ENCODE measurements around the gene AP1S2. TPM values are rescaled to one million over a fixed set of nuclear protein-coding genes. Genes with fewer than 3 reads are reported as not detected.

AP1S2 gene
- total and polyA plus RNA-seq, 9 of the 15 experiments (the other 6 are each of a cell fraction or from before 2014, with no cell fraction given): 11.1 to 64.2 (median 25.8) TPM

DNA sequence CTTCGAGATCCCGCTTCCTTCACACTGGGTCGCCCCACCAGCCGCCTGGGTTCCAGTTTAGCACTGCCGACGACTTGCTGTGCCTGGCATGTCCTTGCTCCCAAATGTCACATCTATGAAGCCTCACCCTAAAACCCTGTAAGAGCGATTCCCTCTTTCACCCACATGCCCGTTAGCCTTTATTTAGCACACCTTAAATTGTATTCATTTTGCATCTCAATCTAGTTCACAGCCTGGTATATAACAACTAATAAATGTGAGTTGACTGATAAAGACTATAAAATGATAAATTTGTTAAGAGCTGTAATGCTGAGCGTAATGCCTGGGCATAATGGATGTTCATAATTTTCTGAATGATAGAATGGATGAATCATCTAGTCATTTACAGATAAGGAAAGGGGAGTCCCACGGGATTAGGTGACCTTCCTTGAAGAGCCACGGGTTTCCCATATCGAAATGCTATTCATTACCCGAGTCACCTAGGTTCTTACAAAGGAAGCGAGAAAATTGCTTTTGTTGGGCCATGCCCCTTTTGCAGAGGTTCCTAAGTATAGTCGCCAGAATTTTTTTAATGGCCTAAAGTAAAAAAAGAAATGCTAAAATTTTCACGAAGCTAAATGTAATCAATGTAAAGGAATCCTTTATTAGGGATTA, 1.1 kb upstream of the AP1S2 start (continued):
- TF ChIP-seq, protein P1, sequence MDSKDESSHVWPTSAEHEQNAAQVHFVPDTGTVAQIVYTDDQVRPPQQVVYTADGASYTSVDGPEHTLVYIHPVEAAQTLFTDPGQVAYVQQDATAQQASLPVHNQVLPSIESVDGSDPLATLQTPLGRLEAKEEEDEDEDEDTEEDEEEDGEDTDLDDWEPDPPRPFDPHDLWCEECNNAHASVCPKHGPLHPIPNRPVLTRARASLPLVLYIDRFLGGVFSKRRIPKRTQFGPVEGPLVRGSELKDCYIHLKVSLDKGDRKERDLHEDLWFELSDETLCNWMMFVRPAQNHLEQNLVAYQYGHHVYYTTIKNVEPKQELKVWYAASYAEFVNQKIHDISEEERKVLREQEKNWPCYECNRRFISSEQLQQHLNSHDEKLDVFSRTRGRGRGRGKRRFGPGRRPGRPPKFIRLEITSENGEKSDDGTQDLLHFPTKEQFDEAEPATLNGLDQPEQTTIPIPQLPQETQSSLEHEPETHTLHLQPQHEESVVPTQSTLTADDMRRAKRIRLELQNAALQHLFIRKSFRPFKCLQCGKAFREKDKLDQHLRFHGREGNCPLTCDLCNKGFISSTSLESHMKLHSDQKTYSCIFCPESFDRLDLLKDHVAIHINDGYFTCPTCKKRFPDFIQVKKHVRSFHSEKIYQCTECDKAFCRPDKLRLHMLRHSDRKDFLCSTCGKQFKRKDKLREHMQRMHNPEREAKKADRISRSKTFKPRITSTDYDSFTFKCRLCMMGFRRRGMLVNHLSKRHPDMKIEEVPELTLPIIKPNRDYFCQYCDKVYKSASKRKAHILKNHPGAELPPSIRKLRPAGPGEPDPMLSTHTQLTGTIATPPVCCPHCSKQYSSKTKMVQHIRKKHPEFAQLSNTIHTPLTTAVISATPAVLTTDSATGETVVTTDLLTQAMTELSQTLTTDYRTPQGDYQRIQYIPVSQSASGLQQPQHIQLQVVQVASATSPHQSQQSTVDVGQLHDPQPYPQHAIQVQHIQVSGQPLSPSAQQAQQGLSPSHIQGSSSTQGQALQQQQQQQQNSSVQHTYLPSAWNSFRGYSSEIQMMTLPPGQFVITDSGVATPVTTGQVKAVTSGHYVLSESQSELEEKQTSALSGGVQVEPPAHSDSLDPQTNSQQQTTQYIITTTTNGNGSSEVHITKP (IDR thresholded peaks at IDR 0.05; ENCODE audit: partially characterized antibody): no peak

DNA sequence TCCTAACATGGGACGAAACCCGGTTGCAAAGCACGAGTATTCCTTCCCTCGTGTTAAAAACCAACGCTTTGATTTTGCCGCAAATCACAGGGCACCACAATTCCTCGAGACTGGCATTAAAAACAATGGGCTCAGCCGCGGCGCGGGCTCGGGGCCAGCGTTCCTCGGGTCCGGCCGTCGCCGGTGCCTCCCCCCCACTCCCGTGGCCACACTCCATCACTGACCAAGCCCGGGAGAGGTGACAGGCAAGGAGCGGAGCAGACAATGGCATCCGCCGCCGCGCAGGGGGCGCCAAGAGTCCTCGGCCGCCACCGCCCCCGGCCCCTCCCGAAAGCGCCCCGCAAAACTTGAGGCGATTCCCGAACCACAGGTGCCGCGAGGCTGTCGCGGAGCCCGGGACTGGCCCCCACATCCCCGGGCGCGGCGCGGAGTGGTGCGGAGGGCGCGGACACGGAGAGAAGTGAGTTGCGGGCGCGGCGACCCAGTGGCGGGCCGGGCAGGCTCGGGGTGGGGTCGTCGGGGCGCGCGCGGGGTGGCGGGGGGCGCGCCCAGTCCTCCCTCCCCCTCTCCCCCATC, 445 bp downstream of the AP1S2 start:
- peak; percentile 42 for FAIRE-seq
- peak; percentile 75 for ATAC-seq
- Histone ChIP-seq H3K36me3 (ENCODE audit: control insufficient read depth, insufficient read depth, low read length) (peaks cover 14% of the 10 kb centered on the region; the same call in 2 of the 3 replicates), H3K79me2 (ENCODE audit: control insufficient read depth, insufficient read depth, low read length) (peaks cover 11% of the 10 kb centered on the region), H3K4me1 (replicated peaks in 1 of 2; ENCODE audit: control insufficient read depth in 2 of 2, insufficient read depth in 2 of 2, low read length in 2 of 2) (peaks cover 0 to 8% of the 10 kb centered on the region in 2 experiments; a peak in 3 of 5 replicates), H3K9me3 (replicated peaks; ENCODE audit: control insufficient read depth, insufficient read depth, low read depth, low read length) (no peaks in the 10 kb centered on the region), H3K27me3 (ENCODE audit: control insufficient read depth in 2 of 2, insufficient read depth in 2 of 2, low read length in 2 of 2) (no peaks in the 10 kb centered on the region), H4K20me1 (replicated peaks; ENCODE audit: control insufficient read depth, insufficient read depth, low read length) (no peaks in the 10 kb centered on the region; the same call in 1 of the 2 replicates), H3K27ac (ENCODE audit: extremely low read depth, low read depth, low read length) (peak overlapping the region; percentile 71), H3K9ac (ENCODE audit: insufficient read depth in 1 of 2, low read depth in 2 of 2, low read length in 2 of 2) (peak overlapping the region; percentile 62 to 90), H3K4me2 (ENCODE audit: insufficient read depth, low read length) (peak overlapping the region; percentile 97), H3K9me1 (ENCODE audit: control insufficient read depth, insufficient read depth, low read length) (no peaks in the 10 kb centered on the region), H3K4me3 (peak overlapping the region; percentile 70), H2AFZ (ENCODE audit: low read depth, low read length) (peak overlapping the region; percentile 95)
- CTCF ChIA-PET (ENCODE audit: low intra/inter-chr PET ratio): no interaction called here
- under 1% methylated on average over 16 of the region's 65 CpGs for WGBS (ENCODE audit: insufficient coverage, low coverage, missing lambda C conversion rate)
- POLR2A ChIA-PET: no interaction called here
- peak; percentile 55 to 76 (median 63) for DNase-seq (ENCODE audit: extremely low read depth in 1 of 4, low spot score in 3 of 4)
- intact Hi-C loops (cut with micrococcal nuclease): loop anchor here (2.0 to 5.0 kb wide), 2 partner anchors 73 to 119 kb away; no protein-coding TSS in a partner anchor
- in situ Hi-C loops (cut with MboI): no loop called here
- no TSS peak for BruUV-seq (replicated peaks)
- TF ChIP-seq NFIX (CRISPR knock-in tag; IDR thresholded peaks at IDR 0.05; ENCODE audit: low read depth) (no peak), KLF13 (tag; IDR thresholded peaks at IDR 0.05; ENCODE audit: borderline replicate concordance, low read depth) (no peak), XRCC3 (IDR thresholded peaks at IDR 0.05) (no peak), TFAM (CRISPR knock-in tag; conservative IDR thresholded peaks at IDR 0.05) (no peak), HLTF (IDR thresholded peaks at IDR 0.05) (no peak), BRD4 (IDR thresholded peaks at IDR 0.05) (no peak), RAD51 (IDR thresholded peaks at IDR 0.05; ENCODE audit: borderline replicate concordance, low read depth) (no peak), ZNF561 (CRISPR knock-in tag; conservative IDR thresholded peaks at IDR 0.05) (no peak), ZNF384 (IDR thresholded peaks at IDR 0.05; ENCODE audit: low read depth, low read length) (no peak), PRMT5 (CRISPR knock-in tag; IDR thresholded peaks at IDR 0.05) (no peak)
- TF ChIP-seq, protein P2, sequence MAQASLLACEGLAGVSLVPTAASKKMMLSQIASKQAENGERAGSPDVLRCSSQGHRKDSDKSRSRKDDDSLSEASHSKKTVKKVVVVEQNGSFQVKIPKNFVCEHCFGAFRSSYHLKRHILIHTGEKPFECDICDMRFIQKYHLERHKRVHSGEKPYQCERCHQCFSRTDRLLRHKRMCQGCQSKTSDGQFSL (CRISPR knock-in tag; IDR thresholded peaks at IDR 0.05): peak; percentile 97
- TF ChIP-seq, protein P2 (tag; IDR thresholded peaks at IDR 0.05): peak in 1 of 2 experiments; percentile 81; a peak in 2 of 4 replicates
- TF ChIP-seq, protein P3, sequence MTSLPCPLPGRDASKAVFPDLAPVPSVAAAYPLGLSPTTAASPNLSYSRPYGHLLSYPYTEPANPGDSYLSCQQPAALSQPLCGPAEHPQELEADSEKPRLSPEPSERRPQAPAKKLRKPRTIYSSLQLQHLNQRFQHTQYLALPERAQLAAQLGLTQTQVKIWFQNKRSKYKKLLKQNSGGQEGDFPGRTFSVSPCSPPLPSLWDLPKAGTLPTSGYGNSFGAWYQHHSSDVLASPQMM (CRISPR knock-in tag; IDR thresholded peaks at IDR 0.05): no peak
